AML-193 (cell line): ENCODE measurements around the gene CEBPE.
A peak's percentile ranks its signal among the peaks of the same experiment; 100 is the strongest.
"Not testable (repeated sequence)": the region's sequence is repeated elsewhere in the genome, so short reads cannot be mapped to it uniquely, and the experiment has no call there.

Experiments
- DNase-seq, 2 experiments: peaks; one replicate each; lab custom pipeline; 2025; lab: John Stamatoyannopoulos, UW

CEBPE gene

GRCh38 chr14:23121361-23121771, 2.3 kb upstream of the CEBPE start:
- no peak for DNase-seq

- DNase-seq: peak; percentile 80 to 87
These were observed 1.6 kb upstream of the CEBPE start for GRCh38 chr14:23120541-23121251.

- DNase-seq: peak; percentile 94 to 96
These were observed 590 bp upstream of the CEBPE start for GRCh38 chr14:23119363-23120327.

- no peak for DNase-seq
These were observed 1.6 kb downstream of the CEBPE start for GRCh38 chr14:23117371-23118020.

GRCh38 chr14:23115918-23116317, 3.1 kb downstream of the CEBPE start:
- DNase-seq: no peak

- no peak for DNase-seq
These were observed 3.9 kb downstream of the CEBPE start for GRCh38 chr14:23115039-23115731.

GRCh38 chr14:23114669-23115038, 4.4 kb downstream of the CEBPE start:
- no peak for DNase-seq

- no peak for DNase-seq
These were observed 5.0 kb downstream of the CEBPE start for GRCh38 chr14:23114120-23114458.

- peak; percentile 87 to 88 for DNase-seq
These were observed 5.5 kb downstream of the CEBPE start for GRCh38 chr14:23113431-23114119.

- DNase-seq: peak; percentile 93 to 95
These were observed 6.5 kb downstream of the CEBPE start for GRCh38 chr14:23112359-23113178.

- DNase-seq: no peak
These were observed 8.3 kb downstream of the CEBPE start for GRCh38 chr14:23110579-23111365.

GRCh38 chr14:23109769-23110168, 9.3 kb downstream of the CEBPE start:
- DNase-seq: no peak

- DNase-seq: not testable (repeated sequence)
These were observed 10.9 kb downstream of the CEBPE start for GRCh38 chr14:23108169-23108568.

- DNase-seq: not testable (repeated sequence)
These were observed 11.4 kb downstream of the CEBPE start for GRCh38 chr14:23107620-23108019.

GRCh38 chr14:23106747-23107045, 12.4 kb downstream of the CEBPE start:
- no peak for DNase-seq

GRCh38 chr14:23105348-23105824, 13.7 kb downstream of the CEBPE start:
- no peak for DNase-seq

- DNase-seq: no peak
These were observed 14.3 kb downstream of the CEBPE start, which contains the start of gene CIROP for GRCh38 chr14:23104591-23105347. Gene CIROP (minus strand): TSS chr14:23104989. CDS start chr14:23104920, 69 bp downstream.

- DNase-seq: no peak
These were observed 14.9 kb downstream of the CEBPE start for GRCh38 chr14:23104070-23104590.

GRCh38 chr14:23103581-23103980, 15.5 kb downstream of the CEBPE start:
- DNase-seq: no peak
